ENCODE data around the gene EPC1. TPM values are rescaled to one million over a fixed set of nuclear protein-coding genes. Genes with fewer than 3 reads are reported as not detected.
"Not testable (repeated sequence)": the region's sequence is repeated elsewhere in the genome, so short reads cannot be mapped to it uniquely, and the experiment has no call there.

Gene EPC1
- total RNA-seq, 1 donor from 2014 or later = 58.4 TPM

GRCh38 chr10:32232378-32232777 is 114.6 kb downstream of the EPC1 start:
- peak; percentile 38 for DNase-seq

- DNase-seq = not testable (repeated sequence)
Observed at GRCh38 chr10:32229788-32230187, 117.2 kb downstream of the EPC1 start.

DNA sequence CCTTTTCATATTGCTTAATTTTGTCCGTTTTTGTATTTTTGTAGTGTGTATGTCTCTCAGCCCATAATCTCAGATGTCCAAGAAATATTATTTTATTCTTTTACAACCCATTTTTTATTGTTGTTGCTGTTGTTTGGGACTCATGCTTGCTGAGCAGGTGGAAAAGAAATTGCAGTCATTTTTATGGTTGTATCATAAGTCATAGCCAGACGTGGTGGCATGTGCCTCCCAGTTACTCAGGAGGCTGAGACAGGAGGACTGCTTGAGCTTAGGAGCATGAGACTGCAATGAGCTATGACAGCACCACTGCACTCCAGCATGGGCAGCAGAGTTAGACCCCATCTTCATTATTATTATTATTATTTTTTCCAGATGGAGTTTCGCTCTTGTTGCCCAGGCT is 117.8 kb downstream of the EPC1 start:
- DNase-seq = no peak

GRCh38 chr10:32227802-32228201 is 119.2 kb downstream of the EPC1 start:
- DNase-seq = no peak

DNA sequence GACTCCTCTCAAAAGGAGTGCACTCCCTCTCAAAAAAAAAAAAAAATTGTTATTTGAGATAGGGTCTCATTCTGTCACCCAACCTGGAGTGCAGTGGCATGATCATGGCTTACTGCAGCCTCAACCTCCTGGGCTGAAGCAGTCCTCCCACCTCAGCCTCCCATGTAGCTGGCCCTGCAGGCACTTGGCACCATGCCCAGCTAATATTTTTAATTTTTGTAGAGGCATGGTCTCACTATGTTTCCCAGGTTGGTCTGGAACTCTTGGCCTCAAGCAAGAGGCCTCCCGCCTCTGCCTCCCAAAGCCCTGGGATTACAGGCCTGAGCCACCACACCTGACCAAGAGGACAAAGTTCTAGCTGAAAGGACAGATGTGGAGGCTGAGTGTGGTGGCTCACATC is 120.3 kb downstream of the EPC1 start:
- DNase-seq = no peak

DNA sequence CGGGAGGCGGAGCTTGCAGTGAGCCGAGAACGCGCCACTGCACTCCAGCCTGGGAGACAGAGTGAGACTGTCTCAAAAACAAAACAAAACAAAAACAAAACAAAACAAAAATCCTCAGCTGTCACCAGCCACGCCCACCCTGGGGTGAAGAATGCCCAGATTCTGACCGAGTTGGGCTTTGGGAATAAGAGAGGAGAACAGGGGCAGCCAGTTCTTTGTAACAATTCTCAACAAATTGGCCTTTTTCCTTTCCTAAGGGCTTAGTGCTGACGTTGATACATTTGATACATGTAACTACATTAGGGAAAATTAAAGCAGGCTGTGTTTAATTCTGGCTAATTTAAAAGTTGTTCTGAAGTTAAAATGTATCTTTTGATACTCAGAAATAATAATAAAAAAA is 121.0 kb downstream of the EPC1 start:
- DNase-seq = no peak

- not testable (repeated sequence) for DNase-seq
Observed at GRCh38 chr10:32222376-32222775, 124.6 kb downstream of the EPC1 start.

DNA sequence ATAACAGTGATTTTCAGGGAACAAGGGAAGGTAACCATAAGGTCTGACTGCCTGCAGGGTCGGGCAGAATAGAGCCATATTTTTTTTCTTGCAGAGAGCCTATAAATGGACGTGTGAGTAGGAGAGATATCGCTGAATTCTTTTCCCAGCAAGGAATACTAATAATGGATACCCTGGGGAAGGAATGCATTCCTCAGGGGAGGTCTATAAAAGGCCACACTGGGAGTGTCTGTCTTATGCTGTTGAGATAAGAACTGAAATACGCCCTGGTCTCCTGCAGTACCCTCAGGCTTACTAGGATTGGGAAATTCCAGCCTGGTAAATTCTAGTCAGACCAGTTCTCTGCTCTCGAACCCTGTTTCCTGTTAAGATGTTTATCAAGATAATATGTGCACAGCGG is 127.8 kb downstream of the EPC1 start:
- not testable (repeated sequence) for DNase-seq

- DNase-seq = not testable (repeated sequence)
Observed at GRCh38 chr10:32218206-32219044, 128.5 kb downstream of the EPC1 start.

Small RNA genes lying within 50 kb of the gene (small RNA-seq; reads per million reads assigned to genes)
- not detected for gene RNU6-1244P (ENCODE audit: low replicate concordance)

Other genes starting within 250 kb of the EPC1 start
- gene CCDC7, start 99.0 kb upstream of the EPC1 start, total RNA-seq = 129 TPM